Immature natural killer cell (primary cell): ENCODE results near the gene CTBP2. TPM values are rescaled to one million over a fixed set of nuclear protein-coding genes. Genes with fewer than 3 reads are reported as not detected.
"Not testable (repeated sequence)": the region's sequence is repeated elsewhere in the genome, so short reads cannot be mapped to it uniquely, and the experiment has no call there.

ENCODE experiments used
- DNase-seq, 3 donors: peaks; one replicate each; pipeline ENCODE4 v3.0.0; 2022; ENCODE audit warnings: mixed read lengths in 1 of 3
- H3K27ac Mint-ChIP-seq, 6 donors: one replicate each; pipeline ENCODE4 v1.8.0; 2020; ENCODE audit warnings: mixed read lengths in 6 of 6, mild to moderate bottlenecking in 5 of 6, inconsistent platforms in 4 of 6, moderate library complexity in 3 of 6
- H3K27me3 Mint-ChIP-seq, 3 donors: one replicate each; pipeline ENCODE4 v1.8.0; 2020 to 2021; ENCODE audit warnings: low read depth in 3 of 3, mild to moderate bottlenecking in 3 of 3, mixed read lengths in 3 of 3, moderate library complexity in 3 of 3, inconsistent platforms in 1 of 3
- H3K36me3 Mint-ChIP-seq, 3 donors: one replicate each; pipeline ENCODE4 v1.8.0; 2020; ENCODE audit warnings: mixed read lengths in 3 of 3, inconsistent platforms in 2 of 3, mild to moderate bottlenecking in 2 of 3
- H3K4me1 Mint-ChIP-seq, 2 donors: one replicate each; pipeline ENCODE4 v1.8.0; 2020; ENCODE audit warnings: inconsistent platforms in 2 of 2, mild to moderate bottlenecking in 2 of 2, mixed read lengths in 2 of 2, moderate library complexity in 1 of 2
- H3K4me3 Mint-ChIP-seq, 5 donors: one replicate each; pipeline ENCODE4 v1.8.0; 2020; ENCODE audit warnings: mild to moderate bottlenecking in 5 of 5, mixed read lengths in 5 of 5, inconsistent platforms in 3 of 5, moderate library complexity in 3 of 5
- H3K9me3 Mint-ChIP-seq, 6 donors: one replicate each; pipeline ENCODE4 v1.8.0; 2020; ENCODE audit warnings: mild to moderate bottlenecking in 6 of 6, mixed read lengths in 6 of 6, inconsistent platforms in 4 of 6, moderate library complexity in 3 of 6
- polyA plus RNA-seq, 3 donors: library from polyadenylated mRNA; unstranded; fragments of 300-500 nt; fragmentation: Illumina TruSeq; gene quantifications; one replicate each; pipeline ENCODE4 v1.2.3, GENCODE V29; 2021

CTBP2 gene
- polyA plus RNA-seq, 3 donors from 2014 or later: 89.8 to 154 (median 131) TPM

DNA sequence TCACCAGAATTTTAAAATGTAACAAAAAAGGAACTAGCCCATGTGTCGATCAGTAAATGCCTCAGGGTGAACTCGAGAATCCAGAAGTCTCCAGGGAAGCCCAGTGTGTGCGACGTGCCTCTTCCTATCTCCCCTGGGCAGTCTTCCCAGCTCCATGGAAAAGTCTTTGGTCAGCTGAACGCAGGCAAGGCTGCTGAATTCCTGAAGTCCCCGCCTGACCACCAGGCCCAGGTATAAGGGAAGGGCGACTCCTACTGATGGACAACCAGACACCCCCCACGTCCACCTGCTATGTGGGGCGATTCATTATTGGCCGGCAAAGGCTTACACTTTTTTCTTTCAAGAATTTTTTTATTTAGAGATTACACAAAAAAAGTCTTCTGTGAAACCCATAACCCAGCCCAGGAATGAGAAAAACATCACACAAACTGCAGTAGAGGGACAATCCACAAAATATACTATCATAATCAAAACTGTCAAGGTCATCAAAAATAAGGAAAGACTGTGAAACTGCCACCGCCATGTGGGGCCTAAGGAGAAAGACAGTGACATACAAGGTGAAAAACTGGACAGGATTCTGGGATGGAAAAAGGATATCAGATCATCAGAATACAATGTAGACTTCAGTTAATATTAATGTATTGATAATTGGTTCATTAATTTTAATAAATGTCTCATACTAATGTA lies 93.5 kb downstream of the CTBP2 start:
- H3K27ac Mint-ChIP-seq: peak overlapping the region in 5 of 6 donors; percentile 1 to 77 (median 59)
- peaks cover 74 to 89% of the 10 kb centered on the region in 2 donors for H3K4me1 Mint-ChIP-seq
- H3K9me3 Mint-ChIP-seq: no peaks in the 10 kb centered on the region
- H3K4me3 Mint-ChIP-seq: no peak overlapping the region
- peaks cover 4 to 20% (median 8%) of the 10 kb centered on the region in 3 donors for H3K27me3 Mint-ChIP-seq
- H3K36me3 Mint-ChIP-seq: peaks cover 0 to 5% (median 0%) of the 10 kb centered on the region in 3 donors
- no peak for DNase-seq

DNA sequence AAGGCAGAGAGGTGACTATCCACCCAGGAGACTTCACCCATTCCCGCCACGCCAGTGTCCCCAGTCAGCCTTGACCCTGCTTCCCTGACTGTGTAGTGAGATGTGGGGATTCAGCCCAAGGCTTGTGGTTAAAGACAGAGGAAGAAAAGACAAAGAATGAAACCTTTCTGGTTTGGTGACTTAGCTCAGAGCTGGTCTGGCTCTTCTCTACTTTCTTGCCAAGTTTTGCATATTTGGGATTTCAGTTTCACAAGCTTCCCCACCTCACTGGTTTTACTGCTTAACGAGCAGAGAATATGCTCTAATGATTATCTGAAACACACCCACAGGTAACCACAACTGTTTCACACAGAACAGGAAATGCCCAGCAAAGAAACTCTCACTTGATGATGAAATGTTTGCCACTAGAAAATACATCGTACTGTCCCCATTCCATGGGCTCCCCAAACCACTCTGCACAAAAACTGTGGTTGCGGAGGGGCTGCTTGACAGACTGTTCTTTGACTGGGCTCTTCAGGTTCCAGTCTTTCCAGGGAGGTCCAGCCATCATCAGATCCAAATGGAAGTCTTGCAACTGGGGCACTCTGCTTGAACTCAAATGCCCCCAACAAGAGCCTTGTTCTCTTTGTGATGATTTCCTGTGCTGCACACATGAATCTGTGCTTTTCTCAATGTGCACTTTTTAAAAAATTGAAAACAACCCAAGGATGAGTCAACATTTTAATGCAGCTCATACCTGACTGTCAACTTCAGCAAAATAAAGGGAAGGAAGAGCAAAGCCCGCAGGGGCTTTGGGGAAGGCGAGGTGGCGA lies 95.5 kb downstream of the CTBP2 start:
- peak overlapping the region; percentile 77 to 95 (median 90) for H3K27ac Mint-ChIP-seq
- DNase-seq: peak; percentile 66 to 73 (median 70)
- no peaks in the 10 kb centered on the region for H3K9me3 Mint-ChIP-seq
- peaks cover 4 to 23% (median 11%) of the 10 kb centered on the region in 3 donors for H3K27me3 Mint-ChIP-seq
- peaks cover 0 to 5% (median 2%) of the 10 kb centered on the region in 3 donors for H3K36me3 Mint-ChIP-seq
- peak overlapping the region; percentile 54 to 78 (median 66) for H3K4me3 Mint-ChIP-seq
- H3K4me1 Mint-ChIP-seq: peaks cover 92 to 99% of the 10 kb centered on the region in 2 donors

DNA sequence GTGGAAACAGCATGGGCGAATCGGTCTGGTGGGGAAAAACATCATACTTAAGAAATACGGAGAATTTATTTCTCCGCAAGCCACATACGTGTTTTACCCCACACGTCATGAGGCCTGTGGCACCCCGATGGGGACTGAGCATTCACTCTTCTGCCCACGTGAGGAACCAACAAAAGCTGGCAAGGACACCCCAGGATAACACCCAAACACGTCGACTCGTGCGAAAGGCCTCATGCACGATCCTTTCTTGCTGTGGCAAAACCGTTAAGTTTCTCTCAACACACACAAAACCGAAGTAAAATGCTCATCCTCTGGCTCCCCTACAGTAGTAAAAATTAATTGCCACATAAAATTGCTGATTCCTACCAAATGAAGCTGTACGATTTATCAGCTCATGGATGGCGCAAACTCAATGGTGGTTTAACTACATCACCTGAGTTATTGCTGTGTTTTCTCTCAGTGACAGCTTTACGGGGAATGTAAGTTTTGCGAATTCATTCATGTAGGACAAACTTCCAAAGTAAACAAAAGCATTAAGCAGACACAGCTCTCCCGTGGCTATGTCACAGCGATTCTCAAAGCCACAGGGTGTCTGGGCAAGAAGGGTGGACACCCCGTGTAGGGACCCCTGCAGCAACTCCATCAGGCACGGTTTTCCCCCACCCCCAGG lies 97.0 kb downstream of the CTBP2 start:
- H3K27ac Mint-ChIP-seq: peak overlapping the region; percentile 48 to 95 (median 82)
- no peaks in the 10 kb centered on the region for H3K9me3 Mint-ChIP-seq
- peak overlapping the region; percentile 25 to 67 (median 65) for H3K4me3 Mint-ChIP-seq
- H3K4me1 Mint-ChIP-seq: peaks cover 96 to 99% of the 10 kb centered on the region in 2 donors
- peaks cover 2 to 18% (median 11%) of the 10 kb centered on the region in 3 donors for H3K27me3 Mint-ChIP-seq
- peak; percentile 32 to 65 (median 57) for DNase-seq
- peaks cover 0 to 7% (median 5%) of the 10 kb centered on the region in 3 donors for H3K36me3 Mint-ChIP-seq

DNA sequence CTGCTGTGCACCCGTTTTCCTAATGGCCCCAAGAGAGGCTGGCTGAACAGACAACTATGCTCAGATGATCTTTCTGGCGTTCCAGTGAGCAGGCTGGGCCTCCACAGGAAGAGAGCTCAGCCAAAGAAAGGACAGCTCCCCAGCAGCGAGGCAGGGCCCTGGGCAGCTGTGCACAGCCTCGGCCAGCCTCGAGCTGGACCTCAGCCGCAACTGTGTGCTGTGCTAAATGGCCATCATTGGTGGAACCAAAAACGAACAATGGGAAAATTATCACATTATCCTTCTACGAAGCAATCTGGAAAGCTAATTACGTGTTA lies 97.5 kb downstream of the CTBP2 start:
- Mint-ChIP-seq H3K36me3 (peaks cover 0 to 7% (median 5%) of the 10 kb centered on the region in 3 donors), H3K27me3 (peaks cover 3 to 18% (median 11%) of the 10 kb centered on the region in 3 donors), H3K9me3 (no peaks in the 10 kb centered on the region), H3K27ac (peak overlapping the region; percentile 48 to 95 (median 82)), H3K4me3 (peak overlapping the region; percentile 25 to 67 (median 65)), H3K4me1 (peaks cover 96 to 99% of the 10 kb centered on the region in 2 donors)
- no peak for DNase-seq

DNA sequence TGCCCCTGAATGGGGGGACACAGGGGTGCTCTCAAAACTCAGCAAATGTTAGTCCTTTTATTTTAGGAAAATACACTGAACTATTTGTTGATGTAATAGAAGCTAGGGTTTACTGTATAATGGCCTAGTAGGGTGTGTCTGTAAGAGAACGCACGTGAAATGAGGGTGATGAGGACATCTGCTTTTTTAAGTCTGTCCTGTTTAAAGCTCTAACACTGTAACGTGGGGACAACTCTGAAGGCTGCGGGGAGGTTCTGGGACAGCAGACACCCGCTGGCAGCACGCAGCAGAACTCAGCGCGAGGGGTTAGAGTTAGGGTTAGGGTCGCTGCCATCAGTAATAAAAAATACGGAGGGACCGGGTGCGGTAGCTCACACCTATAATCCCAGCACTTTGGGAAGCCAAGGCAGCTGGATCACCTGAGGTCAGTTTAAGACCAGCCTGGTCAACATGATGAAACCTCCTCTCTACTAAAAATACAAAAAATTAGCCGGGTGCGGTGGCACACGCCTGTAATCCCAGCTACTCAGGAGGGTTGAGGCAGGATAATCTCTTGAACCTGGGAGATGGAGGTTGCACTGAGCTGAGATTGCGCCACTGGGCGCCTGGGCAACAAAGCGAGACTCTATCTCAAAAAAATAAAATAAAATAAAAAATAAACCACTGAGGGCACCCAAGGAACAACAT lies 98.0 kb downstream of the CTBP2 start:
- Mint-ChIP-seq H3K36me3 (peaks cover 0 to 7% (median 5%) of the 10 kb centered on the region in 3 donors), H3K4me3 (peak overlapping the region in 4 of 5 donors; percentile 50 to 56 (median 52)), H3K27ac (peak overlapping the region in 5 of 6 donors; percentile 40 to 88 (median 87)), H3K27me3 (peaks cover 3 to 18% (median 11%) of the 10 kb centered on the region in 3 donors), H3K9me3 (no peaks in the 10 kb centered on the region), H3K4me1 (peaks cover 96 to 99% of the 10 kb centered on the region in 2 donors)
- DNase-seq: no peak

DNA sequence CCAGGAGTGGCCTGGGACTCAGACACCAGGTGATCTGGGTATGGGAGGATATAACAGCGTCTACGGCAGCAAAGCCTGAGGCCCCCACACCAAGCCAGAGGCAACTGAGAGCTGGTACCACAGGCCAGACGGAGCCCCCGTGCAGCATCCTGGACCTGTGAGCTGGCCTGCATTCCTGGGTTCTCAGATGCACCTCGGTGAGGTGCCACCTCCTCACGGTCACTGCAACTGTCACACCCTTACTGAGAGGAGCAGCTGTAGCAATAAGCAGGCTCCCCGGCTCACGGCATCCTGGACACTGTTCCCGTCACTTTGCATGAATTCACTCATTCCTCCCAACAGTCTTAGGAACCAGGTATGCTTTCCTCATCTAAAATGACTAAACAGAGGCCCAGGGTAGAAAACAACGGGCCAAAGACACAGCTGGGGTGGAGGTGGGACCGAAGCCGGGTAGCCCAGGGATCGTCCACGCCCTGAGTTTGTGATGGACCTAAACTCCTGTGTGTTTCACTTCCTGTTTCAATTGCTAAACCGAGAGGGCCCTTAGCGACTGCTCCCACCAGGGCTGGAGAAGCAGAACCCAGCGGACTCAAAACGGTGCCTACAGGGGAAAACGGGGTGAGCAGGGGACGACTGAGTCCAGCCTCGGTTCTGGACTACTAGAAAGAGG lies 98.7 kb downstream of the CTBP2 start:
- Mint-ChIP-seq H3K9me3 (no peaks in the 10 kb centered on the region), H3K27ac (peak overlapping the region in 4 of 6 donors; percentile 80 to 88 (median 86)), H3K36me3 (peaks cover 0 to 7% (median 5%) of the 10 kb centered on the region in 3 donors), H3K4me3 (peak overlapping the region; percentile 27 to 57 (median 48)), H3K4me1 (peaks cover 96 to 99% of the 10 kb centered on the region in 2 donors), H3K27me3 (peaks cover 3 to 18% (median 11%) of the 10 kb centered on the region in 3 donors)
- no peak for DNase-seq

DNA sequence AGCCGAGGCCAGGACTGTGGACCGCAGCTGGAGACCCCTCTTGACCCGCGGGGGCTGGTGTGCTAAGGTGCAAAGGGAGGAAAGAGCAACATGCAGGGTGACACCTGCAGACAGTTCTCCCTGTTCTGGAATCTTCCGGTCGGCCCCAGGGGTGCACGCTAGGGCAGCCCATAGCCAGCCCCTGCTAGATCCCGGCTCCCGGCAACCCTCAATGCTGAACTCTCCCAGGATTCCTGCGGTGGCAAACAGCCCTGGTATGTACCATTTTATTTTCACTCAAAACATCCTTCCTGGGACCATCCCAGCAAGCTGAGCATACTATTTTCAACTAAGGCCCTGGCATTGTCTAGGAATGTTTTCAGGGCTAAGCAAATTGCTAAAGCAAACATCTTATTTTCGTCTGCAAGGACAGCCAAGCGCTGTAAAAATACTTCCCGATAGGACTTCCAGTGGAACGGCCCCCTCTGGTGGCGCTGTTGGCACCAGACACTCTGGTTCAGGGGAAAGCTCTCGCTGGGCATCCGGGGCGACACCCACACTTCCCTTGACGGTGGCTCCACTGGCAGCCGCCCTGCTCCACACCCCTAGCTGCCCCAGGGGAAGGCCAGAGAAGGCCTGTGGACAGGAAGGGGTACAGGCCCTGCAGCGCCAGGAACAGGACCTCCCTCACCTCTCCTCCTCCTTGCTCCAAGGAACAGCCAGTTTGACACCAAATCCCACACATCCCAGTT lies 99.4 kb downstream of the CTBP2 start:
- peaks cover 3 to 18% (median 11%) of the 10 kb centered on the region in 3 donors for H3K27me3 Mint-ChIP-seq
- H3K36me3 Mint-ChIP-seq: peaks cover 0 to 7% (median 5%) of the 10 kb centered on the region in 3 donors
- peak overlapping the region; percentile 27 to 57 (median 48) for H3K4me3 Mint-ChIP-seq
- peak; percentile 48 to 56 (median 54) for DNase-seq
- H3K9me3 Mint-ChIP-seq: no peaks in the 10 kb centered on the region
- peak overlapping the region in 4 of 6 donors; percentile 30 to 88 (median 86) for H3K27ac Mint-ChIP-seq
- H3K4me1 Mint-ChIP-seq: peaks cover 95 to 99% of the 10 kb centered on the region in 2 donors

DNA sequence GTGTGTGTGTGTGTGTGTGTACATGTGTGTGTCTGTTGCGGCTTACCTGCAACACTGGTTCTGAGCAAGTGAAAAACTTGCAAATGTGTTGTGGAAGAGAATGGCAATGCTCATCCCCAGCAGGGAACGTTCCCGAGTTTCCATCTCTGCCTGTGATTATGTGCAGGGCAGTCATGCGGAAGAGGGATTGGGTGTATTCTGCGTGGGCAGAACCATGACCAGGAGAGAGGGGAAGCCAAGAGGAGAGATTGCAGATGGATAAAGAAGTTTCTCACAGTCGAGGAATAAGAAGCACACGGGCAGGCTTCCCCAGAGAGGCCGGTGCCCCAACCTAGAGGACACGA lies 99.9 kb downstream of the CTBP2 start:
- DNase-seq: no peak
- Mint-ChIP-seq H3K4me3 (peak overlapping the region in 2 of 5 donors; percentile 54 to 71), H3K36me3 (peaks cover 0 to 7% (median 5%) of the 10 kb centered on the region in 3 donors), H3K27me3 (peaks cover 3 to 19% (median 12%) of the 10 kb centered on the region in 3 donors), H3K27ac (peak overlapping the region in 4 of 6 donors; percentile 30 to 88 (median 56)), H3K4me1 (peaks cover 95 to 99% of the 10 kb centered on the region in 2 donors), H3K9me3 (no peaks in the 10 kb centered on the region)

DNA sequence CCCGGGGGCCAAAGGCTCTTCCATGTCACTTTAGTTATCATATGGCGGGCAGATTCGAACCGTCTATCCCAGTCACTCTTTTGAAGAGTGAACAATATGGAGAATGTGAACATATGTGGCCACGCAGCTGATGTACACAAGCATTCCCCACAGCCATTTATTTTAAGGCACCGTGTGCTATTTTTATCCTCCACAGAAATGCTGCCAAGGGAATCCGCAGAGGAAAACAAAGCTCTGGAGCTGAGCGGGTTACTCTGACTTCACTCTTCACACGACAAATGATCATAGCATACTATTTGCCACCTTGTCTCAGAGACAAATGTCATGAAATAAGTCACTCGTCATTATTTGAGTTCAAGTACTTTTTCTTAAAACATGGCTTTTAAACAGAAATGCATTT lies 100.3 kb downstream of the CTBP2 start:
- Mint-ChIP-seq H3K4me3 (peak overlapping the region in 2 of 5 donors; percentile 9 to 71), H3K4me1 (peaks cover 95 to 99% of the 10 kb centered on the region in 2 donors), H3K27me3 (peaks cover 3 to 19% (median 12%) of the 10 kb centered on the region in 3 donors), H3K36me3 (peaks cover 0 to 7% (median 5%) of the 10 kb centered on the region in 3 donors), H3K9me3 (no peaks in the 10 kb centered on the region), H3K27ac (peak overlapping the region in 5 of 6 donors; percentile 30 to 91 (median 61))
- no peak for DNase-seq

DNA sequence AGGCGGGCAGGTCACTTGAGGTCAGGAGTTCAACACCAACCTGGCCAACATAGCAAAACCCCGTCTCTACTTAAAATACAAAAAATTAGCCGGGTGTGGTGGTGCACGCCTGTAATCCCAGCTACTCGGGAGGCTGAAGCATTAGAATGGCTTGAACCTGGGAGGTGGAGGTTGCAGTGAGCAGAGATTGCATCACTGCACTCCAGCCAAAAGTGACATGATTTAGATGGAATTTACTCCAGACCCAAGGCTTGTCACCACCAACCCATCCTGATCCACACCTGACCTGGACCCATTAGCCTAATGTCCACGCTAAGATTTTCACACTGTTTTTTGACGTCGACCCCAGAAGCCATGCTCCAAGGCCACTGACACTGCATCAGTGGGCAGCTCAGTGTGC lies 101.0 kb downstream of the CTBP2 start:
- peaks cover 1 to 13% (median 9%) of the 10 kb centered on the region in 3 donors for H3K27me3 Mint-ChIP-seq
- H3K27ac Mint-ChIP-seq: peak overlapping the region in 4 of 6 donors; percentile 55 to 91 (median 76)
- H3K36me3 Mint-ChIP-seq, H3K4me3 Mint-ChIP-seq, H3K9me3 Mint-ChIP-seq, DNase-seq: not testable (repeated sequence)
- peaks cover 95 to 99% of the 10 kb centered on the region in 2 donors for H3K4me1 Mint-ChIP-seq

DNA sequence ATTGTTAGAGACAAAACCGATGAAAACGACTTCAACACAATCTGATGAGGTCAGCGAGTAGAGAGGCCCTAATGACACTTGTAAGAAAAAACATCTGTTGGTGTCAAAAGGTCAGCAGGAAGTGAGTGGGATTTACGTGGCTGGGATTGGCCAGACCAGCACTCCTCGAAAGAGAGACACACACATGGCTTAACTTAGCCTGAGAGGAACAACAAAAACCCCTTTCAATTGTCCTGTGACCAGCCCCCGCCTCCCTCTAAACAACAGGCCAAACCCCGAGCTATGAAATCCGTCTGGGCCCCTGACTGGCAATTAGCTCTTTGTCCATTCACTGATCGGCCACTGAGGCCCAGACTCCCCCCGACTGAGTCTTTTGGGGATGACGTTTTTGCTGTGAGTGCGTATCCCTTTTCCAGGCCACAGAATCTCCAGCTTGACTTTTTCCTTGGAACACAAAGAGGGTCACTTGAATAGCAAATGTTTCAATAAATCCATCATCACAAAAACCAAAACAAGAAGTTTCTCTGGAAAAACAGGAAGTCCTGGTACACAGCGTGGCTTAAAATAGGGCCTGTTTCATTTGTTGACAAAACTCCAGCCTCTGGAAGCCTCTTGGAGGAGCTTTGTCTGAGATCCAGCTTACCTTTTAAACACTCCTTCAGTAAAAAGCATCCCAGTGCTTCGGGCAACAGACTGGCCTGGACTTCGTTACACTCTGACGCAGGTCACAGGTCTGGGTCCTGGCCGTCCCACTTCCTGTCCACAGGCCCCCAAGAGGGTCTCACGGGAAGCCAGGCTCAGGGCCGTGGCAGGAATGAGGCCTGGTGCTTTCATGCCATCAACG lies 103.0 kb downstream of the CTBP2 start:
- DNase-seq: peak in 1 of 3 donors; percentile 11
- peak overlapping the region; percentile 69 to 91 (median 88) for H3K27ac Mint-ChIP-seq
- H3K27me3 Mint-ChIP-seq: peaks cover 1 to 8% (median 6%) of the 10 kb centered on the region in 3 donors
- peaks cover 94 to 100% of the 10 kb centered on the region in 2 donors for H3K4me1 Mint-ChIP-seq
- H3K9me3 Mint-ChIP-seq: no peaks in the 10 kb centered on the region
- H3K36me3 Mint-ChIP-seq: peaks cover 0 to 7% (median 0%) of the 10 kb centered on the region in 3 donors
- peak overlapping the region; percentile 44 to 59 (median 47) for H3K4me3 Mint-ChIP-seq
